HepG2 (cell line): ENCODE results near the gene PDZD7. TPM values are rescaled to one million over a fixed set of nuclear protein-coding genes. Genes with fewer than 3 reads are reported as not detected.
A peak's percentile ranks its signal among the peaks of the same experiment; 100 is the strongest.

Experiments
- BORCS8-MEF2B ChIP-seq: sonication (generic); formaldehyde crosslinking; IDR thresholded peaks from 2 replicates; pipeline ENCODE4 v1.8.0; 2022; ENCODE audit warnings: mild to moderate bottlenecking, missing genetic modification reagents
- CBX1 ChIP-seq: IDR thresholded peaks from one replicate; pipeline ENCODE4 v1.6.1; 2016; ENCODE audit warnings: antibody characterized with exemption, low read depth
- DPF2 ChIP-seq: sonication (generic); formaldehyde crosslinking; IDR thresholded peaks from 2 replicates; pipeline ENCODE4 v1.4.0; 2020; ENCODE audit warnings: mild to moderate bottlenecking, low read depth, missing genetic modification reagents, borderline replicate concordance
- HNRNPL ChIP-seq: fragments of 200-400 bp; formaldehyde crosslinking; IDR thresholded peaks from 2 replicates; pipeline ENCODE4 v1.6.1; 2017; ENCODE audit warnings: mild to moderate bottlenecking, low read depth, low read length
- JARID2 ChIP-seq: sonication (generic); formaldehyde crosslinking; IDR thresholded peaks from 2 replicates; pipeline ENCODE4 v1.8.1; 2023; ENCODE audit warnings: missing genetic modification reagents, inconsistent platforms; ENCODE audit not compliant: insufficient replicate concordance
- NFE2L1 ChIP-seq: sonication (generic); formaldehyde crosslinking; IDR thresholded peaks from 2 replicates; pipeline ENCODE4 v1.4.0; 2020; ENCODE audit warnings: missing genetic modification reagents, mild to moderate bottlenecking, borderline replicate concordance
- POLR2A ChIP-seq, 2 experiments: IDR thresholded peaks; 2 replicates each; pipeline ENCODE4 v1.6.1; 2011; ENCODE audit warnings: low read depth in 2 of 2, low read length in 2 of 2, mild to moderate bottlenecking in 1 of 2, moderate library complexity in 1 of 2; ENCODE audit not compliant: insufficient read depth in 1 of 2
- RFXANK ChIP-seq: IDR thresholded peaks from 2 replicates; pipeline ENCODE4 v1.6.1; 2016
- SAFB2 ChIP-seq: sonication (generic); formaldehyde crosslinking; IDR thresholded peaks from 2 replicates; pipeline ENCODE4 v1.5.1; 2020; ENCODE audit warnings: missing genetic modification reagents, low read depth, mild to moderate bottlenecking, borderline replicate concordance
- SMC3 ChIP-seq: IDR thresholded peaks from 2 replicates; pipeline ENCODE4 v1.6.1; 2011; ENCODE audit warnings: low read length, improper control_type of control experiment
- THYN1 ChIP-seq: sonication (generic); formaldehyde crosslinking; IDR thresholded peaks from 2 replicates; pipeline ENCODE4 v1.8.1; 2023; ENCODE audit warnings: low read depth, mild to moderate bottlenecking, moderate library complexity, missing genetic modification reagents, borderline replicate concordance
- polyA plus RNA-seq, 8 experiments: library from polyadenylated mRNA; depleted of rRNA in 3 of 8; stranded (reverse) in 7 of 8; unstranded in 1 of 8; fragments of >200 nt; fragmentation: Illumina TruSeq in 4 of 8; extraction: Trizol in 4 of 8; gene quantifications; 2 replicates each; pipeline versions ENCODE4 v1.2.1 to v1.2.3, GENCODE V29; 2011 to 2016; ENCODE audit warnings: low read depth in 4 of 8, missing spikeins in 1 of 8, mixed read lengths in 1 of 8; ENCODE audit not compliant: insufficient read depth in 1 of 8
- total RNA-seq, 5 experiments: library from RNA; depleted of rRNA; stranded (reverse); fragments of >200 nt; fragmentation: Illumina TruSeq; extraction: Trizol; gene quantifications; 2 replicates each; pipeline ENCODE4 v1.2.3, GENCODE V29; 2016; ENCODE audit warnings: low read depth in 1 of 5
- TF ChIP-seq, protein P1 (sequence below): sonication (generic); formaldehyde crosslinking; conservative IDR thresholded peaks from 2 replicates; pipeline ENCODE4 v1.4.0; 2020; ENCODE audit warnings: missing genetic modification reagents
- TF ChIP-seq, protein P2 (sequence below): sonication (generic); formaldehyde crosslinking; IDR thresholded peaks from 2 replicates; pipeline ENCODE4 v1.4.0; 2020; ENCODE audit warnings: missing genetic modification reagents
- TF ChIP-seq, protein P3 (sequence below): sonication (generic); formaldehyde crosslinking; IDR thresholded peaks from 2 replicates; pipeline ENCODE4 v1.4.0; 2020; ENCODE audit warnings: mild to moderate bottlenecking, missing genetic modification reagents
- TF ChIP-seq, protein P4 (sequence below): IDR thresholded peaks from 2 replicates; pipeline ENCODE4 v1.6.1; 2016; ENCODE audit warnings: low read depth, control low read depth
- TF ChIP-seq, protein P5 (sequence below): sonication (generic); formaldehyde crosslinking; conservative IDR thresholded peaks from 2 replicates; pipeline ENCODE4 v1.8.0; 2022; ENCODE audit warnings: low read depth, missing genetic modification reagents
- TF ChIP-seq, protein P6 (sequence below): sonication (generic); formaldehyde crosslinking; IDR thresholded peaks from 2 replicates; pipeline ENCODE4 v1.4.0; 2020; ENCODE audit warnings: mild to moderate bottlenecking, missing genetic modification reagents, borderline replicate concordance

PDZD7 gene
- total and polyA plus RNA-seq, 2 of the 13 experiments (the other 11 are each of a cell fraction or from before 2014, with no cell fraction given), result 0.58 to 0.73 TPM

DNA sequence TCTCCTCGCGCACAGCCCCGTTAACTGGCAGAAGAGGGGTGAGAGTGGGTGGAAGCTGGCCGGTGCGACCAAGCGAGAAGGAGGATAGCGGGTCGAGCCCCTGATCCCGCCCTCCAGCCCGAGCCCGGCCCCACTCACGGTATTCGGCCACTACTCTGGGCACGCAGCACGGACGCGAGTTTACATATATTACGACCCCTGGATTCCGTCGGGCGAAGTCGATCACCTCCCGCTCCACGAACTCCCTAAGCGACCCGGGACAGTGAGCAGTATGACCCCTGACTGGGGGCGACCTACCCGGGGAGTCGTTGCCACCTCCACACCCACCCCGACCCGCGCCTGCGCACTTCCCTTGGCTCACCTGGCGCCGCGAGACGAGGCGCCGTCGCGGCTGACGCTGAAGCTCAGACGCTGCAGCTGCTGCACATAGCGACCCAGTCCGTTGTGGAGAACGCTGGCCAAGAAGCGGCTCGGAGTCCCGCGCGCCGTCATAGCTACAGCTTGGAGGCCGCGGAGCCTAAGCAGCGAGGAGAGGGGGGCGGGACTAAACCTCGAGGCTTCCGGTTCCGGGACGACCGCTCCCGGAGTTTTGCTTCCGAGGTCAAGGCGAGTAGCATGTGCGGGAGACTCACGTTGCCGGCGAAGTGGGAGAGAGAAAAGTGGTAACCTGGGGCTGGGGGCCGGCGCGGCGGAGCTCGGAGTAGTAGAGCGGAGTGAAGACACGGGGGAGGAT is 43.8 kb downstream of the PDZD7 start, which contains the start of the genes MRPL43 and TWNK (continued):
- TF ChIP-seq, protein P1, sequence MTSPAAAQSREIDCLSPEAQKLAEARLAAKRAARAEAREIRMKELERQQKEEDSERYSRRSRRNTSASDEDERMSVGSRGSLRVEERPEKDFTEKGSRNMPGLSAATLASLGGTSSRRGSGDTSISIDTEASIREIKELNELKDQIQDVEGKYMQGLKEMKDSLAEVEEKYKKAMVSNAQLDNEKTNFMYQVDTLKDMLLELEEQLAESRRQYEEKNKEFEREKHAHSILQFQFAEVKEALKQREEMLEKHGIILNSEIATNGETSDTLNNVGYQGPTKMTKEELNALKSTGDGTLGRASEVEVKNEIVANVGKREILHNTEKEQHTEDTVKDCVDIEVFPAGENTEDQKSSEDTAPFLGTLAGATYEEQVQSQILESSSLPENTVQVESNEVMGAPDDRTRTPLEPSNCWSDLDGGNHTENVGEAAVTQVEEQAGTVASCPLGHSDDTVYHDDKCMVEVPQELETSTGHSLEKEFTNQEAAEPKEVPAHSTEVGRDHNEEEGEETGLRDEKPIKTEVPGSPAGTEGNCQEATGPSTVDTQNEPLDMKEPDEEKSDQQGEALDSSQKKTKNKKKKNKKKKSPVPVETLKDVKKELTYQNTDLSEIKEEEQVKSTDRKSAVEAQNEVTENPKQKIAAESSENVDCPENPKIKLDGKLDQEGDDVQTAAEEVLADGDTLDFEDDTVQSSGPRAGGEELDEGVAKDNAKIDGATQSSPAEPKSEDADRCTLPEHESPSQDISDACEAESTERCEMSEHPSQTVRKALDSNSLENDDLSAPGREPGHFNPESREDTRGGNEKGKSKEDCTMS (CRISPR knock-in tag), result no peak
- TF ChIP-seq THYN1 (CRISPR knock-in tag), result no peak
- TF ChIP-seq, protein P2, sequence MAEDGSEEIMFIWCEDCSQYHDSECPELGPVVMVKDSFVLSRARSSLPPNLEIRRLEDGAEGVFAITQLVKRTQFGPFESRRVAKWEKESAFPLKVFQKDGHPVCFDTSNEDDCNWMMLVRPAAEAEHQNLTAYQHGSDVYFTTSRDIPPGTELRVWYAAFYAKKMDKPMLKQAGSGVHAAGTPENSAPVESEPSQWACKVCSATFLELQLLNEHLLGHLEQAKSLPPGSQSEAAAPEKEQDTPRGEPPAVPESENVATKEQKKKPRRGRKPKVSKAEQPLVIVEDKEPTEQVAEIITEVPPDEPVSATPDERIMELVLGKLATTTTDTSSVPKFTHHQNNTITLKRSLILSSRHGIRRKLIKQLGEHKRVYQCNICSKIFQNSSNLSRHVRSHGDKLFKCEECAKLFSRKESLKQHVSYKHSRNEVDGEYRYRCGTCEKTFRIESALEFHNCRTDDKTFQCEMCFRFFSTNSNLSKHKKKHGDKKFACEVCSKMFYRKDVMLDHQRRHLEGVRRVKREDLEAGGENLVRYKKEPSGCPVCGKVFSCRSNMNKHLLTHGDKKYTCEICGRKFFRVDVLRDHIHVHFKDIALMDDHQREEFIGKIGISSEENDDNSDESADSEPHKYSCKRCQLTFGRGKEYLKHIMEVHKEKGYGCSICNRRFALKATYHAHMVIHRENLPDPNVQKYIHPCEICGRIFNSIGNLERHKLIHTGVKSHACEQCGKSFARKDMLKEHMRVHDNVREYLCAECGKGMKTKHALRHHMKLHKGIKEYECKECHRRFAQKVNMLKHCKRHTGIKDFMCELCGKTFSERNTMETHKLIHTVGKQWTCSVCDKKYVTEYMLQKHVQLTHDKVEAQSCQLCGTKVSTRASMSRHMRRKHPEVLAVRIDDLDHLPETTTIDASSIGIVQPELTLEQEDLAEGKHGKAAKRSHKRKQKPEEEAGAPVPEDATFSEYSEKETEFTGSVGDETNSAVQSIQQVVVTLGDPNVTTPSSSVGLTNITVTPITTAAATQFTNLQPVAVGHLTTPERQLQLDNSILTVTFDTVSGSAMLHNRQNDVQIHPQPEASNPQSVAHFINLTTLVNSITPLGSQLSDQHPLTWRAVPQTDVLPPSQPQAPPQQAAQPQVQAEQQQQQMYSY, result no peak
- TF ChIP-seq DPF2, result no peak
- no peak for TF ChIP-seq SMC3
- peak; percentile 66 for TF ChIP-seq SAFB2 (CRISPR knock-in tag)
- TF ChIP-seq RFXANK (CRISPR knock-in tag), result no peak
- TF ChIP-seq, protein P3, sequence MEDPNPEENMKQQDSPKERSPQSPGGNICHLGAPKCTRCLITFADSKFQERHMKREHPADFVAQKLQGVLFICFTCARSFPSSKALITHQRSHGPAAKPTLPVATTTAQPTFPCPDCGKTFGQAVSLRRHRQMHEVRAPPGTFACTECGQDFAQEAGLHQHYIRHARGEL (CRISPR knock-in tag), result peak; percentile 12; the same call in 1 of the 2 replicates
- TF ChIP-seq, protein P4, sequence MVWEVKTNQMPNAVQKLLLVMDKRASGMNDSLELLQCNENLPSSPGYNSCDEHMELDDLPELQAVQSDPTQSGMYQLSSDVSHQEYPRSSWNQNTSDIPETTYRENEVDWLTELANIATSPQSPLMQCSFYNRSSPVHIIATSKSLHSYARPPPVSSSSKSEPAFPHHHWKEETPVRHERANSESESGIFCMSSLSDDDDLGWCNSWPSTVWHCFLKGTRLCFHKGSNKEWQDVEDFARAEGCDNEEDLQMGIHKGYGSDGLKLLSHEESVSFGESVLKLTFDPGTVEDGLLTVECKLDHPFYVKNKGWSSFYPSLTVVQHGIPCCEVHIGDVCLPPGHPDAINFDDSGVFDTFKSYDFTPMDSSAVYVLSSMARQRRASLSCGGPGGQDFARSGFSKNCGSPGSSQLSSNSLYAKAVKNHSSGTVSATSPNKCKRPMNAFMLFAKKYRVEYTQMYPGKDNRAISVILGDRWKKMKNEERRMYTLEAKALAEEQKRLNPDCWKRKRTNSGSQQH (CRISPR knock-in tag), result peak; percentile 25; the same call in 1 of the 2 replicates
- TF ChIP-seq, protein P5, sequence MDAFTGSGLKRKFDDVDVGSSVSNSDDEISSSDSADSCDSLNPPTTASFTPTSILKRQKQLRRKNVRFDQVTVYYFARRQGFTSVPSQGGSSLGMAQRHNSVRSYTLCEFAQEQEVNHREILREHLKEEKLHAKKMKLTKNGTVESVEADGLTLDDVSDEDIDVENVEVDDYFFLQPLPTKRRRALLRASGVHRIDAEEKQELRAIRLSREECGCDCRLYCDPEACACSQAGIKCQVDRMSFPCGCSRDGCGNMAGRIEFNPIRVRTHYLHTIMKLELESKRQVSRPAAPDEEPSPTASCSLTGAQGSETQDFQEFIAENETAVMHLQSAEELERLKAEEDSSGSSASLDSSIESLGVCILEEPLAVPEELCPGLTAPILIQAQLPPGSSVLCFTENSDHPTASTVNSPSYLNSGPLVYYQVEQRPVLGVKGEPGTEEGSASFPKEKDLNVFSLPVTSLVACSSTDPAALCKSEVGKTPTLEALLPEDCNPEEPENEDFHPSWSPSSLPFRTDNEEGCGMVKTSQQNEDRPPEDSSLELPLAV (CRISPR knock-in tag), result no peak; the same call in 1 of the 2 replicates
- TF ChIP-seq NFE2L1 (CRISPR knock-in tag), result no peak
- TF ChIP-seq BORCS8-MEF2B (CRISPR knock-in tag), result peak; percentile 53; the same call in 1 of the 2 replicates
- no peak; the same call in 1 of the 2 replicates for TF ChIP-seq HNRNPL
- peak; percentile 82 for TF ChIP-seq CBX1
- TF ChIP-seq POLR2A (IDR thresholded peaks at IDR 0.05; ENCODE audit: insufficient read depth in 1 of 2, low read depth in 2 of 2, low read length in 2 of 2), result peak; percentile 55 to 67; a peak in 3 of 4 replicates
- TF ChIP-seq, protein P6, sequence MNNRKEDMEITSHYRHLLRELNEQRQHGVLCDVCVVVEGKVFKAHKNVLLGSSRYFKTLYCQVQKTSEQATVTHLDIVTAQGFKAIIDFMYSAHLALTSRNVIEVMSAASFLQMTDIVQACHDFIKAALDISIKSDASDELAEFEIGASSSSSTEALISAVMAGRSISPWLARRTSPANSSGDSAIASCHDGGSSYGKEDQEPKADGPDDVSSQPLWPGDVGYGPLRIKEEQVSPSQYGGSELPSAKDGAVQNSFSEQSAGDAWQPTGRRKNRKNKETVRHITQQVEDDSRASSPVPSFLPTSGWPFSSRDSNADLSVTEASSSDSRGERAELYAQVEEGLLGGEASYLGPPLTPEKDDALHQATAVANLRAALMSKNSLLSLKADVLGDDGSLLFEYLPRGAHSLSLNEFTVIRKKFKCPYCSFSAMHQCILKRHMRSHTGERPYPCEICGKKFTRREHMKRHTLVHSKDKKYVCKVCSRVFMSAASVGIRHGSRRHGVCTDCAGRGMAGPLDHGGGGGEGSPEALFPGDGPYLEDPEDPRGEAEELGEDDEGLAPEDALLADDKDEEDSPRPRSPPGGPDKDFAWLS (CRISPR knock-in tag), result no peak
- no peak for TF ChIP-seq JARID2 (CRISPR knock-in tag)
